GM21423 (cell line): ENCODE measurements around the gene VTI1A.
"Not testable (repeated sequence)": the region's sequence is repeated elsewhere in the genome, so short reads cannot be mapped to it uniquely, and the experiment has no call there.

Experiments
- ATAC-seq: cut with Tn5 transposase; IDR thresholded peaks from one replicate; pipeline ENCODE4 v1.9.1; 2021; ENCODE audit warnings: mild to moderate bottlenecking, moderate library complexity; ENCODE audit not compliant: unreplicated experiment

Gene VTI1A

DNA sequence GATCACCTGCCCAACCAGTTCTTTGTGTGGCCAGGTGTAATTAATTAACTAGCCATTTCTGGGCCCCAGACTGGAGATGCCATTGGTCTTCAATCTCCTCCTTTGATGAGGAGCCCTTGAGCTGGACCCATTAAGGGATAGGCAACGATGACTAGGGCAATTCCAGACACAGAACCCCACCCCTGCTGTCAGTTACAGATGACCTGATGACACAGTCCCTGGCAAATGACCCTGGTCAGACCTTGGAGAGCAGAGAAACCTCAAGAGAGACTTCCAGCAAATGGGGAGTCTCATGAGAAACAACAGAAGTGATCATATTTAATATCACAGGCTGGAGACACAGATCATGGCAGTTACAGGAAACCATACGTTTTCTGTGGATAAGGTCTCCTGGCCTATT, 401.2 kb downstream of the VTI1A start:
- no peak for ATAC-seq

DNA sequence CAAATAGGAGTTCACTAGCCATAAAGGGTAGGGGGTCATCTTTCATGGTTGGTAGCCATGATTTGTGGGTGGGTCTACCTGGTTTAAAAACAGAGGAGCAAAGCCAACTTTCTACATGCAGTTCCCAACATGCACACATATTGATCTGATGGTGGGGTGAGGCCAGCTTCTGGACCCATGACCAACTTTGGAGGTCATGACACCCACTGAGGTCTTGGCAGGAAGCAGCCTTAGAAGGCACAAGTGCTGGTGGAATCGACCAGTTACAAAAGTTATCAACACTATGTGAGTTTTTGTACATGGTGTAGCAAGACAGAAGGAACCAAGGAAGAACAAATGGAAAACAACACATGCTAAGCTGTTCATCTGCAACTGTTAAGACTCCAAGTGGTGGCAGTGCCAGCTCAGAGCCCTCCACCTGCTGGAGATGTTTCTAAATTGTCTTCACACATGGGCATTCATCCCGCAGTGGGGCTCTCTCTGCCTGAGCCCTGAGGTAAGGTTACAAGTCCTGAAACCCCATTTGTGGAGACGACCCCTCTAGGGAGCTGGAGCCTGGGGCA, 401.9 kb downstream of the VTI1A start:
- ATAC-seq = no peak

DNA sequence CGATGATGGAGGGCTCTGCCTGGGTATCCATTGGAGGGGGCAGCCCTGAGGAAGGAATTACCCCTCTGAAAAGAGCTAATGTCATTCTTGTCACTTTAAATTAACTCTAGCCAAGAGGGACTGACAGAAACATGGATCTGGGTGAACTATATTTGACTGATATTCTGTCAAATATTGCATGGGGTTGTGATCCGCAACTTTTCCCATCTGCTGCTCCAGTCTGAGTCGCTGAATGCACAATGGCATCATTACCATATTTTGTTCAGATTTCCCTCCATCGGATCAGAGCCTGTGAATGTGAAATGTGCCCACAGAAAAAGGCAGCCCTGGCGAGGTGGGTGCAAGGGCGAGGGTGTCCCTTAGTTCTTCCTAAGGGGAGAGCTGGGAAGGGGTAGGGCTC, 402.5 kb downstream of the VTI1A start:
- no peak for ATAC-seq

DNA sequence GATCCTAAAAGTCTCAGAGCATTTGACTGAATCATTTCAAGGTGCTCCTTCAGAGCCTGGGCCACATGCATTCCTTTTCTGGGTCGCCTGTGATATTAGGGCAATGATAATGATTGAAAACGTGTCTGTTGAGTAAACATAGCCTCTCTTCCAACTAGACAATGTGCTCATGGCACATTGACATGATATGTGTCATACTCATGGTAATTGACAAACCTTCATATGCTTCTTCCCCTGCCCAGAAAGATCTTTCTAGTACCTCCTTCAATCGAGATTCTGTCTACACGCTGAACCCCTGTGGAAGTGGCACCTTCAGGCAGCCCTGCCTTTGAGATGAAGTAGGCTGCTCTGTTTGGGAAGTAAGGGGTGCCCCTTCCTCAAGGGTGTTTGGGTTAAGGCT, 404.2 kb downstream of the VTI1A start:
- no peak for ATAC-seq

DNA sequence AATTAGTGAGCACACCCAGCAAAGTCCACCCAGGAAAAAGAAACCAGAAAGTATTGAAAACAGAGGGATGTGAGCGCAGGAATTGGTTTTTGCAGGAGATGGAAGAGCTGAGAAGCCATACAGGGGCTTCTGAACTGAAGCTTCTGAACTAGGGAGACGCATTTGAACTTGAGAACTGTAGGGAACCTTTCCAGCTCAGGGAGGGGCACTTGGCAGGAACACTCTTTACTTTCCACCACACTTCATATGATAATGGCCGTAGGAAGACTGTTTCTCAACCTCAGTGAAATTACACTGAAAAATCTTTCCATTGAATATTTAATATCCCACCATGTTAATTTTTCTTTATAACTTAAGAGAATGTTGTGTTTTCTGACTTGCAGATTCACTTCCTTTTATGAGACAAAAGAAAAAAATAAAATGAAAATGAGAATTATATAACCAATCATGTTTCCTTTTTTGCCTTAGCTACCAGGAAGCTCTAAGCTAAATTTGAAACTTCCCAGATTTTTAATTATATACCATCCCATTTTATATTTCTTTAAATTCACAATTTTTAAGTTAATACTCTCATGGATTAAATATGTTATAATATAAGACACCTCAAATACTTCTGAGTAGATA, 404.7 kb downstream of the VTI1A start:
- no peak for ATAC-seq

DNA sequence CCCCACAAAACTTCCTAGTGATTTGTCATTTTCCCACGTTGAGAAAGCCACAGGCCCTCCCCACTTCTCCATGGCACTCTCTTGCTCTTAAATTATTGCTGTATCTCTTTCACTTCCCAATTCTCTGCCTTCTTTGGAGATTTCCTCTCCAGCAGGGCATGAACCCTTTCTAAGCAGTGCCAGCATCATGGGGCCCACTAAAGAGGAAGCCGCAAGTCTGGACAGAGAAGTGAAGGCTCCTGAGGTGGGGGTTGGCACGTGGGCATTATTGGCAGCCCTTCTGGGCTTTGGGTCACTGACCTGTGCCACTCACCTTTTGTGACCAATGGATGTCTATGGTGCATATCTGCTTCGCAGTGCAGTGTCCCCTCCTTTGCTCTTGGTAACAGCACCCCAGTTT, 405.3 kb downstream of the VTI1A start:
- ATAC-seq = no peak

DNA sequence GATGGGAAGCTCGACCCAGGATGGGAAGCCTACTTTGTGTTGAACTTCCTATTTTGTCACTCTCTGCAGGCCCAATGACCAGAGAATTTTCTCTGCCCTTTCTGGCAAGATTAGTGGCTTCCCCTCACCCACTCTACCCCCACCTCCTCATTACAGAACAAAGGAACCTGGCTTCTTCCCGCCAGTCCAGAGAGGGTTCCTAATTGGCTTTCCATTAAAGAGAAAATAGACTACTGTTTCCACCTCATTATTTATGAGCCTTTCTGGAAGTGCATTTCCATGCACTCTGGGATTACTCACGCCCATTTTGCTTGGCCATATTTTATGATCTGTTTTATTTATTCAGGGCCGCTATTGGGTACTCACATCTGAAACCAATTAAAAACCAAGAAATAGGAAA, 408.1 kb downstream of the VTI1A start:
- ATAC-seq = no peak

DNA sequence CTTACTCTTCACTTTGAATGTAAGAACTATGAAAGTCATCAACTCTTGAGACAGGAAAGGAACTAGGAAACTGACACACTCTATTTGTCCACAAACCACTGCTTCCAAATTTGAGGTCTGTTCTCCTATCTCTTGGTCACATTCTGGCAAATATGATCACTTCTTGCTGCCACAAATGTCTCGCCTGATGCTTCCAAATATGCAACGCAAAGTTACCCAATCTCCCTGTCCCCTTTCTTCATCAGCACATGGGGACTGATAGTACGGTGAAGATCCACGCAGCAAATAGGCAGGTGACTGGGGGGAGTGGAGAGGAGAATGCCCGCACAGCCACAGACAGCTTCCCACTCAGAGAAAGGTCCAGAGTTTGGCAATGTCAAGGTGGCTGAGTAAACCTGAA, 410.5 kb downstream of the VTI1A start:
- no peak for ATAC-seq

DNA sequence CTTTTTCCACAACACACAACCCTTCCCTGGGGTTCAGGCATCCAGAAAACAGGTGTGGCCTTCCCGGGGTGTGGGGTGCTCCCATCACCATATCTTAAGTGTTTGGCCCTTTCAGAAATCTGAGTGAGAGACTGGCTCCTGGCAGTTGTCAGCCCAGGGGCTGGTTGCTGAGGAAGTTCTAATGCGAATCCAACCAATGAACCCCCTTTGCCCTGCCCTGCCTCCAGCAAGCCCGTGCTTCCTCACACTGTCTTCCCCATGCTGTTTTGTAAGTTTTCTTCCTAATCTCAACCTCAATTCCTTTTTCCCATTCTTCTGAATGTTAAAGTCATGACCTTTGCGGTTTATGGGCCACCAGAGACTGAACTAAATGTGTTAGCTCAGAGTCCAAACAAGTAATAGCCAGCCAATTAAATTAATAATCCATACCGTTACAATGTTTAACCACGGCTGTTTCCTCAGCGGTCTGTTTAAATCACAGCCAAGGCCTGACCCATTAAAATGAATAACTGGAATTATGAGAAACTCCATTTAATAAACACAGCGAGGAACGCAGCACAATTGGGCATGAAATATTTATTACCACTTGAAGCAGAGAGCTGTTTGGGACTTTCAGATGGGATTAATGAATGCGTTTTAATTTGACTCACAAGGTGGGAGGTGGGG, 412.1 kb downstream of the VTI1A start:
- no peak for ATAC-seq

DNA sequence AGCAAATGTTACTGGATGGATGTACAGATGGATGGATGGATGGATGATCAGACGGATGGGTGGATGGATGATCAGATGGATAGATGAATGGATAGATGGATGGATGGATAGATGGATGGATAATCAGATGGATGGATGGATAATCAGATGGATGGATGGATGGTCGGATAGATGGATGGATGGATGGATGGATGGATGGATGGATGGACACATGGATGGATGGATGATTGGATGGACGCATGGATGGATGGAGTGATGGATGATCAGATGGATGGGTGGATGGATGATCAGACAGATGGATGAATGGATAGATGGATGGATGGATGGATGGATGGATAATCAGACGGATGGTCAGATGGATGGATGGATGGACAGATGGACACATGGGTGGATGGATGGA, 412.8 kb downstream of the VTI1A start:
- no peak for ATAC-seq

DNA sequence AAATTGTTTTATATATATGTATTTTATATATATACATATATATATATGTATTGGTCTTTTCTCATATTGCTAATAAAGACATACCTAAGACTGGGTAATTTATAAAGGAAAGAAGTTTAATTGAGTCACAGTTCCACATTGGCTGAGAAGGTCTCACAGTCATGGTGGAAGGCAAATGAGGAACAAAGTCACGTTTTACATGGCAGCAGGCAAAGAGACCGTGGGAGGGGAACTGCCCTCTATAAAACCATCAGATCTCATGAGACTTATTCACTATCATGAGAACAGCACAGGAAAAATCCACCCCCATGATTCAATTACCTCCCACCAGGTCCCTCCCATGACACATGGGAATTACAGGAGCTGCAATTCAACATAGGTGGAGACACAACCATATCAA, 416.4 kb downstream of the VTI1A start:
- ATAC-seq = not testable (repeated sequence)
